ENCODE results near the gene F13B. TPM values are rescaled to one million over a fixed set of nuclear protein-coding genes. Genes with fewer than 3 reads are reported as not detected.

F13B gene
- total and polyA plus RNA-seq, 2 donors (not counting 3 experiments of a cell fraction or from before 2014, with no cell fraction given) = not detected

DNA sequence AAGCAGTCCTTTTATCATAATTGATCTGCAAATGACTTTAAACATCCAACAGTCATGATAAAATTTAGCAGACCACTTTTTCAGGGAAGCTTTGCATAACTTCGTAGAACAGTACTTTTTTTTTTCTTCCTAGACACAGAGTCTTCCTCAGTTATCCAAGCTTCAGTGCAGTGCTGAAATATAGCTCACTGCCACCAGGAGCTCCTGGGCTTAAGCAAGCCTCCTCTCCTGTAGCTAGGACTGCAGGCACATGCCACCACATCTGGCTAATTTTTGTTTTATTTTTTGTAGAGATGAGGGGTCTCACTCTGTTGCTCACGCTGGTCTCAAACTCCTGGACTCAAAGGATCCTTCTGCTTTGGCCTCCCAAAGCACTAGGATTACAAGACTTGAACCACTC is 3.8 kb downstream of the F13B start:
- ChIA-PET POLR2A (no interaction called here), CTCF (no interaction called here)
- no peak overlapping the region for H3K9ac ChIP-seq (replicated peaks; ENCODE audit: extremely low read depth, insufficient read depth, low read length)
- no peaks in the 10 kb centered on the region for H3K79me2 ChIP-seq (ENCODE audit: control insufficient read depth, insufficient read depth, low read length)
- no peak overlapping the region for H3K27ac ChIP-seq (ENCODE audit: insufficient read depth, low read depth, low read length)
- H3K9me3 ChIP-seq (replicated peaks; ENCODE audit: control insufficient read depth, insufficient read depth, low read length) = no peaks in the 10 kb centered on the region
- no peaks in the 10 kb centered on the region for H3K9me1 ChIP-seq (replicated peaks; ENCODE audit: control insufficient read depth, extremely low read depth, insufficient read depth, low read length)
- H2AFZ ChIP-seq (ENCODE audit: low read depth, low read length) = no peak overlapping the region
- TF ChIP-seq JUN (IDR thresholded peaks at IDR 0.05; ENCODE audit: borderline replicate concordance, insufficient read depth, insufficient read length, low read depth) (no peak), POLR2AphosphoS5 (IDR thresholded peaks at IDR 0.05; ENCODE audit: insufficient read depth, low read depth, low read length) (no peak), FOS (IDR thresholded peaks at IDR 0.05; ENCODE audit: borderline replicate concordance, insufficient read depth, low read length) (no peak), EZH2 (IDR thresholded peaks at IDR 0.05; ENCODE audit: borderline replicate concordance, low read depth, low read length, severe bottlenecking) (no peak)
- TF ChIP-seq, protein P1, sequence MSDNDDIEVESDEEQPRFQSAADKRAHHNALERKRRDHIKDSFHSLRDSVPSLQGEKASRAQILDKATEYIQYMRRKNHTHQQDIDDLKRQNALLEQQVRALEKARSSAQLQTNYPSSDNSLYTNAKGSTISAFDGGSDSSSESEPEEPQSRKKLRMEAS (IDR thresholded peaks at IDR 0.05; ENCODE audit: insufficient read depth, insufficient read length) = no peak
- H4K20me1 ChIP-seq (replicated peaks; ENCODE audit: control insufficient read depth, extremely low read depth, insufficient read depth, low read length) = no peaks in the 10 kb centered on the region
- no peak overlapping the region for H3K4me3 ChIP-seq (replicated peaks in 1 of 3; ENCODE audit: insufficient read depth in 1 of 3, low read depth in 1 of 3, low read length in 3 of 3)
- H3K27me3 ChIP-seq (ENCODE audit: control insufficient read depth in 2 of 2, insufficient read depth in 2 of 2, low read length in 2 of 2) = no peaks in the 10 kb centered on the region
- dilution Hi-C loops (cut with MboI; ENCODE audit: extremely low pct_ligation_motif_present, low sequenced_read_pairs) = no loop called here
- no peaks in the 10 kb centered on the region for H3K4me1 ChIP-seq (ENCODE audit: control insufficient read depth, extremely low read depth, insufficient read depth, low read length)
- no peaks in the 10 kb centered on the region for H3K36me3 ChIP-seq (ENCODE audit: control insufficient read depth in 2 of 2, extremely low read depth in 1 of 2, insufficient read depth in 2 of 2, low read length in 2 of 2)
- BruUV-seq (replicated peaks) = no TSS peak
- DNase-seq (ENCODE audit: low read depth, low spot score) (no peak), FAIRE-seq (no peak)
- H3K4me2 ChIP-seq (ENCODE audit: insufficient read depth, low read length) = no peak overlapping the region
- intact Hi-C loops (cut with micrococcal nuclease) = no loop called here

DNA sequence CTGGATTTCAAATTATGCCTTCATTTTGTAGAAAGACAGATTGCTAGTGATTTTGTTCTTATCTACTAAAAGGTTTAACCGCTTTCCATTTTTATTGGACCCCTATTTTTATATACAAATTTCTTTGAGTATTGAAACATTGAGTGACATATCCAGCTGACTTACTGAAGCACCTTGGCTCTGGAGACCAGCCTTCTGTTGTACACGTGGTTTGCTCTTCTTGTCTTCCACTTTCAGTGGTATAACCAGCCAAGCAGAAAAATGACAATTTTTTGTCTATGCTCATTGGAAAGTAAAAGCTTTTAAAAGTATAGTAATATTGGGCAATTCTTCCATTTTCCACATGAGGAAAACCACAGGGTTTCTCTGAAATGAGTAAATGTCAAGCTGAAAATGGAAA is 4.4 kb downstream of the F13B start:
- POLR2A ChIA-PET = no interaction called here
- no TSS peak for BruUV-seq (replicated peaks)
- FAIRE-seq = no peak

More for the DNA sequence above, 4.4 kb downstream of the F13B start:
- dilution Hi-C loops (cut with MboI; ENCODE audit: extremely low pct_ligation_motif_present, low sequenced_read_pairs) (no loop called here), intact Hi-C loops (cut with micrococcal nuclease) (no loop called here)
- DNase-seq (ENCODE audit: low read depth, low spot score) = no peak
- no peak for TF ChIP-seq JUN (IDR thresholded peaks at IDR 0.05; ENCODE audit: borderline replicate concordance, insufficient read depth, insufficient read length, low read depth)
- TF ChIP-seq, protein P1 (IDR thresholded peaks at IDR 0.05; ENCODE audit: insufficient read depth, insufficient read length) = no peak
- no peak for TF ChIP-seq POLR2AphosphoS5 (IDR thresholded peaks at IDR 0.05; ENCODE audit: insufficient read depth, low read depth, low read length)
- no peak for TF ChIP-seq GATA2 (IDR thresholded peaks at IDR 0.05; ENCODE audit: insufficient read depth, insufficient read length, low read depth, low read length)
- TF ChIP-seq MYC (IDR thresholded peaks at IDR 0.05; ENCODE audit: low read depth, low read length) = no peak
- TF ChIP-seq EZH2 (IDR thresholded peaks at IDR 0.05; ENCODE audit: borderline replicate concordance, low read depth, low read length, severe bottlenecking) = no peak
- TF ChIP-seq, protein P2, sequence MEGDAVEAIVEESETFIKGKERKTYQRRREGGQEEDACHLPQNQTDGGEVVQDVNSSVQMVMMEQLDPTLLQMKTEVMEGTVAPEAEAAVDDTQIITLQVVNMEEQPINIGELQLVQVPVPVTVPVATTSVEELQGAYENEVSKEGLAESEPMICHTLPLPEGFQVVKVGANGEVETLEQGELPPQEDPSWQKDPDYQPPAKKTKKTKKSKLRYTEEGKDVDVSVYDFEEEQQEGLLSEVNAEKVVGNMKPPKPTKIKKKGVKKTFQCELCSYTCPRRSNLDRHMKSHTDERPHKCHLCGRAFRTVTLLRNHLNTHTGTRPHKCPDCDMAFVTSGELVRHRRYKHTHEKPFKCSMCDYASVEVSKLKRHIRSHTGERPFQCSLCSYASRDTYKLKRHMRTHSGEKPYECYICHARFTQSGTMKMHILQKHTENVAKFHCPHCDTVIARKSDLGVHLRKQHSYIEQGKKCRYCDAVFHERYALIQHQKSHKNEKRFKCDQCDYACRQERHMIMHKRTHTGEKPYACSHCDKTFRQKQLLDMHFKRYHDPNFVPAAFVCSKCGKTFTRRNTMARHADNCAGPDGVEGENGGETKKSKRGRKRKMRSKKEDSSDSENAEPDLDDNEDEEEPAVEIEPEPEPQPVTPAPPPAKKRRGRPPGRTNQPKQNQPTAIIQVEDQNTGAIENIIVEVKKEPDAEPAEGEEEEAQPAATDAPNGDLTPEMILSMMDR (IDR thresholded peaks at IDR 0.05; ENCODE audit: extremely low read depth in 1 of 2, insufficient read depth in 1 of 2, low read depth in 1 of 2, low read length in 2 of 2) = no peak
- no peak for TF ChIP-seq FOS (IDR thresholded peaks at IDR 0.05; ENCODE audit: borderline replicate concordance, insufficient read depth, low read length)
- no peak for TF ChIP-seq POLR2A (IDR thresholded peaks at IDR 0.05; ENCODE audit: low read depth, low read length)
- CTCF ChIA-PET = no interaction called here
- no peak overlapping the region for H2AFZ ChIP-seq (ENCODE audit: low read depth, low read length)
- H3K9me1 ChIP-seq (replicated peaks; ENCODE audit: control insufficient read depth, extremely low read depth, insufficient read depth, low read length) = no peaks in the 10 kb centered on the region
- no peak overlapping the region for H3K4me3 ChIP-seq (replicated peaks in 1 of 3; ENCODE audit: insufficient read depth in 1 of 3, low read depth in 1 of 3, low read length in 3 of 3)
- no peaks in the 10 kb centered on the region for H3K36me3 ChIP-seq (ENCODE audit: control insufficient read depth in 2 of 2, extremely low read depth in 1 of 2, insufficient read depth in 2 of 2, low read length in 2 of 2)
- H3K27me3 ChIP-seq (ENCODE audit: control insufficient read depth in 2 of 2, insufficient read depth in 2 of 2, low read length in 2 of 2) = peaks cover 0 to under 1% of the 10 kb centered on the region in 2 experiments
- no peaks in the 10 kb centered on the region for H4K20me1 ChIP-seq (replicated peaks; ENCODE audit: control insufficient read depth, extremely low read depth, insufficient read depth, low read length)
- no peaks in the 10 kb centered on the region for H3K9me3 ChIP-seq (replicated peaks; ENCODE audit: control insufficient read depth, insufficient read depth, low read length)
- H3K79me2 ChIP-seq (ENCODE audit: control insufficient read depth, insufficient read depth, low read length) = no peaks in the 10 kb centered on the region
- no peak overlapping the region for H3K27ac ChIP-seq (ENCODE audit: insufficient read depth, low read depth, low read length)
- no peak overlapping the region for H3K9ac ChIP-seq (replicated peaks; ENCODE audit: extremely low read depth, insufficient read depth, low read length)
- no peak overlapping the region for H3K4me2 ChIP-seq (ENCODE audit: insufficient read depth, low read length)
- H3K4me1 ChIP-seq (ENCODE audit: control insufficient read depth, extremely low read depth, insufficient read depth, low read length) = no peaks in the 10 kb centered on the region
